ENCODE measurements around the gene OGA.
A peak's percentile ranks its signal among the peaks of the same experiment; 100 is the strongest.
"Not testable (repeated sequence)": the region's sequence is repeated elsewhere in the genome, so short reads cannot be mapped to it uniquely, and the experiment has no call there.

The OGA gene

GRCh38 chr10:101797403-101798059 is 20.7 kb downstream of the OGA start:
- no peak for DNase-seq

- no peak for DNase-seq
These were observed 24.7 kb downstream of the OGA start for GRCh38 chr10:101793526-101793925.

GRCh38 chr10:101789686-101790085 is 28.6 kb downstream of the OGA start:
- no peak for DNase-seq

- not testable (repeated sequence) for DNase-seq
These were observed 29.0 kb downstream of the OGA start for GRCh38 chr10:101789231-101789630.

GRCh38 chr10:101785801-101786200 is 32.4 kb downstream of the OGA start:
- DNase-seq: no peak

GRCh38 chr10:101784558-101784957 is 33.7 kb downstream of the OGA start:
- DNase-seq: no peak

- no peak for DNase-seq
These were observed 34.5 kb downstream of the OGA start for GRCh38 chr10:101783736-101784118.

GRCh38 chr10:101782811-101783735 is 35.2 kb downstream of the OGA start, which contains the start of gene NPM3:
Gene NPM3 (minus strand): TSS chr10:101783446. CDS start chr10:101783390, 56 bp downstream.
- peak; percentile 72 for DNase-seq

- DNase-seq: no peak
These were observed 36.0 kb downstream of the OGA start for GRCh38 chr10:101781984-101782810.

- no peak for DNase-seq
These were observed 36.6 kb downstream of the OGA start for GRCh38 chr10:101781655-101781983.

GRCh38 chr10:101780818-101781654 is 37.2 kb downstream of the OGA start:
- peak; percentile 56 for DNase-seq

GRCh38 chr10:101780187-101780817 is 37.9 kb downstream of the OGA start:
- no peak for DNase-seq

GRCh38 chr10:101779544-101780186 is 38.6 kb downstream of the OGA start:
- DNase-seq: peak; percentile 72

GRCh38 chr10:101778781-101779543 is 39.3 kb downstream of the OGA start:
- DNase-seq: no peak

GRCh38 chr10:101778151-101778780 is 40.0 kb downstream of the OGA start:
- no peak for DNase-seq

GRCh38 chr10:101777619-101778145 is 40.6 kb downstream of the OGA start:
- no peak for DNase-seq

- no peak for DNase-seq
These were observed 42.0 kb downstream of the OGA start for GRCh38 chr10:101776161-101776817.

- no peak for DNase-seq
These were observed 42.7 kb downstream of the OGA start, which contains the start of gene FGF8 for GRCh38 chr10:101775273-101776160. Gene FGF8 (minus strand): TSS chr10:101776114. CDS start chr10:101775900, 214 bp downstream.
